SU-DHL-6 (cell line): ENCODE results near the gene BNC2.
"Not testable (repeated sequence)": the region's sequence is repeated elsewhere in the genome, so short reads cannot be mapped to it uniquely, and the experiment has no call there.

Experiments
- H2AFZ ChIP-seq: fragments of 200-600 bp; sonication (generic); 2 replicates; pipeline ENCODE4 v1.6.1; 2014; ENCODE audit warnings: low read depth, mild to moderate bottlenecking, moderate library complexity, mixed read lengths, antibody characterized with exemption, low read length; ENCODE audit not compliant: severe bottlenecking
- H3F3A ChIP-seq: fragments of 200-600 bp; shearing (Covaris generic); 2 replicates; pipeline ENCODE4 v1.6.0; 2016; ENCODE audit warnings: antibody characterized with exemption, mild to moderate bottlenecking; ENCODE audit not compliant: insufficient read depth
- H3K27ac ChIP-seq: fragments of 200-600 bp; sonication (generic); 2 replicates; pipeline ENCODE4 v1.5.1; 2016; ENCODE audit warnings: low read depth, mild to moderate bottlenecking, low read length, moderate library complexity, mixed read lengths
- H3K27me3 ChIP-seq: fragments of 200-600 bp; sonication (generic), shearing (Covaris generic); 2 replicates; pipeline ENCODE4 v1.6.0; 2014; ENCODE audit warnings: mild to moderate bottlenecking, low read length
- H3K36me3 ChIP-seq: fragments of 200-600 bp; sonication (generic); 2 replicates; pipeline ENCODE4 v1.6.1; 2014; ENCODE audit warnings: mild to moderate bottlenecking, low read length, mixed read lengths
- H3K4me2 ChIP-seq: fragments of 300-600, 200-600 bp; shearing (Covaris generic), sonication (generic); 2 replicates; pipeline ENCODE4 v1.6.0; 2014; ENCODE audit warnings: low read length, low read depth, mild to moderate bottlenecking; ENCODE audit not compliant: poor library complexity, severe bottlenecking
- H3K4me3 ChIP-seq: fragments of 200-600 bp; sonication (generic); 2 replicates; pipeline ENCODE4 v1.5.1; 2014; ENCODE audit warnings: antibody characterized with exemption, low read length, mild to moderate bottlenecking, mixed read lengths; ENCODE audit not compliant: insufficient read depth, poor library complexity, severe bottlenecking
- H3K79me2 ChIP-seq: fragments of 200-600 bp; sonication (generic); 2 replicates; pipeline ENCODE4 v1.6.1; 2014; ENCODE audit warnings: mild to moderate bottlenecking, low read length, moderate library complexity; ENCODE audit not compliant: insufficient read depth
- H3K9ac ChIP-seq: fragments of 200-600 bp; sonication (generic); 2 replicates; pipeline ENCODE4 v1.7.0; 2014; ENCODE audit warnings: mild to moderate bottlenecking, low read length
- H3K9me2 ChIP-seq: fragments of 200-600 bp; sonication (generic); replicated peaks from 2 replicates; pipeline ENCODE4 v1.6.1; 2014; ENCODE audit warnings: low read length; ENCODE audit not compliant: insufficient read depth
- H3K9me3 ChIP-seq: fragments of 200-600 bp; sonication (generic); 2 replicates; pipeline ENCODE4 v1.6.1; 2014; ENCODE audit warnings: low read length, mixed read lengths; ENCODE audit not compliant: insufficient read depth
- H4K20me1 ChIP-seq: fragments of 200-600 bp; sonication (generic); 2 replicates; pipeline ENCODE4 v1.6.1; 2014; ENCODE audit warnings: low read depth, mild to moderate bottlenecking, antibody characterized with exemption, low read length, moderate library complexity, mixed read lengths
- EZH2phosphoT487 ChIP-seq: fragments of 200-600 bp; sonication (generic), shearing (Covaris generic); conservative IDR thresholded peaks from 2 replicates; pipeline ENCODE4 v1.6.1; 2018; ENCODE audit warnings: mild to moderate bottlenecking, antibody characterized with exemption, low read length, moderate library complexity, mixed read lengths
- TF ChIP-seq, protein P1 (sequence below): fragments of 200-600 bp; sonication (generic); IDR thresholded peaks from one replicate; pipeline ENCODE4 v1.5.1; 2017; ENCODE audit warnings: antibody characterized with exemption, mild to moderate bottlenecking, low read length, moderate library complexity; ENCODE audit not compliant: insufficient read depth, poor library complexity, severe bottlenecking

The BNC2 gene

GRCh38 chr9:16543225-16543624 lies 327.2 kb downstream of the BNC2 start:
- no peaks in the 10 kb centered on the region for H3K9me2 ChIP-seq
- no peaks in the 10 kb centered on the region for H3K27me3 ChIP-seq
- no peaks in the 10 kb centered on the region for H3K36me3 ChIP-seq
- no peaks in the 10 kb centered on the region for H4K20me1 ChIP-seq
- H2AFZ ChIP-seq = no peak overlapping the region
- H3K9me3 ChIP-seq = no peaks in the 10 kb centered on the region
- H3K4me3 ChIP-seq = no peak overlapping the region
- no peak overlapping the region for H3K27ac ChIP-seq
- no peaks in the 10 kb centered on the region for H3K79me2 ChIP-seq
- no peak overlapping the region for H3K4me2 ChIP-seq
- no peak overlapping the region for H3K9ac ChIP-seq
- TF ChIP-seq, protein P1, sequence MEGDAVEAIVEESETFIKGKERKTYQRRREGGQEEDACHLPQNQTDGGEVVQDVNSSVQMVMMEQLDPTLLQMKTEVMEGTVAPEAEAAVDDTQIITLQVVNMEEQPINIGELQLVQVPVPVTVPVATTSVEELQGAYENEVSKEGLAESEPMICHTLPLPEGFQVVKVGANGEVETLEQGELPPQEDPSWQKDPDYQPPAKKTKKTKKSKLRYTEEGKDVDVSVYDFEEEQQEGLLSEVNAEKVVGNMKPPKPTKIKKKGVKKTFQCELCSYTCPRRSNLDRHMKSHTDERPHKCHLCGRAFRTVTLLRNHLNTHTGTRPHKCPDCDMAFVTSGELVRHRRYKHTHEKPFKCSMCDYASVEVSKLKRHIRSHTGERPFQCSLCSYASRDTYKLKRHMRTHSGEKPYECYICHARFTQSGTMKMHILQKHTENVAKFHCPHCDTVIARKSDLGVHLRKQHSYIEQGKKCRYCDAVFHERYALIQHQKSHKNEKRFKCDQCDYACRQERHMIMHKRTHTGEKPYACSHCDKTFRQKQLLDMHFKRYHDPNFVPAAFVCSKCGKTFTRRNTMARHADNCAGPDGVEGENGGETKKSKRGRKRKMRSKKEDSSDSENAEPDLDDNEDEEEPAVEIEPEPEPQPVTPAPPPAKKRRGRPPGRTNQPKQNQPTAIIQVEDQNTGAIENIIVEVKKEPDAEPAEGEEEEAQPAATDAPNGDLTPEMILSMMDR = no peak
- TF ChIP-seq EZH2phosphoT487 = no peak
- H3F3A ChIP-seq = no peaks in the 10 kb centered on the region

GRCh38 chr9:16542290-16542689 lies 328.2 kb downstream of the BNC2 start:
- TF ChIP-seq, protein P1 = no peak
- Histone ChIP-seq H3F3A (no peaks in the 10 kb centered on the region), H3K9me2 (no peaks in the 10 kb centered on the region), H2AFZ (no peak overlapping the region), H3K27ac (no peak overlapping the region), H4K20me1 (no peaks in the 10 kb centered on the region), H3K9me3 (no peaks in the 10 kb centered on the region), H3K4me2 (no peak overlapping the region), H3K9ac (no peak overlapping the region), H3K4me3 (no peak overlapping the region), H3K36me3 (no peaks in the 10 kb centered on the region), H3K27me3 (no peaks in the 10 kb centered on the region), H3K79me2 (no peaks in the 10 kb centered on the region)

- no peak for TF ChIP-seq EZH2phosphoT487
- TF ChIP-seq, protein P1 = no peak
- Histone ChIP-seq H4K20me1 (no peaks in the 10 kb centered on the region), H3K4me2 (no peak overlapping the region), H3K27me3 (no peaks in the 10 kb centered on the region), H3K9ac (no peak overlapping the region), H2AFZ (no peak overlapping the region), H3K9me2 (no peaks in the 10 kb centered on the region), H3K79me2 (no peaks in the 10 kb centered on the region), H3K9me3 (no peaks in the 10 kb centered on the region), H3K27ac (no peak overlapping the region), H3K36me3 (no peaks in the 10 kb centered on the region), H3F3A (no peaks in the 10 kb centered on the region), H3K4me3 (no peak overlapping the region)
These were observed 329.5 kb downstream of the BNC2 start for GRCh38 chr9:16540743-16541613.

- H3K79me2 ChIP-seq, H2AFZ ChIP-seq, H3K4me3 ChIP-seq, H3K4me2 ChIP-seq, H3K9ac ChIP-seq, H3K27ac ChIP-seq, H3K27me3 ChIP-seq, H3K9me3 ChIP-seq, H3K9me2 ChIP-seq, H3K36me3 ChIP-seq, H4K20me1 ChIP-seq, H3F3A ChIP-seq: not testable (repeated sequence)
These were observed 330.8 kb downstream of the BNC2 start for GRCh38 chr9:16539626-16540025.
